22Rv1 (cell line): ENCODE data around the gene SKA3.
A peak's percentile ranks its signal among the peaks of the same experiment; 100 is the strongest.
"Not testable (repeated sequence)": the region's sequence is repeated elsewhere in the genome, so short reads cannot be mapped to it uniquely, and the experiment has no call there.

Source experiments
- H3K27ac ChIP-seq: fragments of 450-650 bp; 2 replicates; pipeline ENCODE4 v1.5.1; 2017
- CTCF ChIP-seq: fragments of 450-650 bp; IDR thresholded peaks from 2 replicates; pipeline ENCODE4 v1.5.1; 2017; ENCODE audit warnings: mild to moderate bottlenecking
- ZFX ChIP-seq: fragments of 450-650 bp; IDR thresholded peaks from 2 replicates; pipeline ENCODE4 v1.6.1; 2017; ENCODE audit warnings: antibody characterized with exemption, borderline replicate concordance

The SKA3 gene

DNA sequence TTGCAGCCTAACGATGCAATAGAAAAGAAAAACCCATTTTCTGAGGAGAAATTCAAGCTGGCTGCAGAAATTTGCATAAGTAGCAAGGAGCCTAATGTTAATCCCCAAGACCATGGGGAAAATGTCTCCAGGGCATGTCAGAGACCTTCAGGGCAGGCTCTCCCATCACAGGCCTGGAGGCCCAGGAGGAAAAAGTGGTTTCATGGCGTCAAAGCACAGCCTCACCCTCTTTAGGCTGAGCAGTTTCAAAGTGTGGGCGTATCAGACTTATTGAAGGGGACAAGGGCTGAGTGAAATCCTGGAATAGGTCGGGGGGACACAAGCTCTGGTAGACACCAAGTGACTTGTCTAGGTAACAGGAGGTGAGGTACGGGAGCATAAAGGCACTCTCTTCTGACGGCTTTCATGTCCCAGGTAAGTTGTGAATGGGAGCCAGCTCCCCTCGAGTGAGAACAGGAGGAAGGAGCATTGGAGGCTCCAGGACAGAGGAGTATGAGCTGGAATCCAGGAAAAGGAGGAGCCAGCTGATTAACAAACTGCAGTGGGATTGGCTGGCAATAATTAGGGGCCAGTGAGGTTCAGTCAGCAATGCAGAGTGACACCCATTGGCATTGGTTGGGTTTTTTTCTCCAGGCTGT, 35.9 kb upstream of the SKA3 start:
- no peak overlapping the region for H3K27ac ChIP-seq
- no peak for TF ChIP-seq CTCF
- no peak for TF ChIP-seq ZFX

- no peak for TF ChIP-seq CTCF
- TF ChIP-seq ZFX, result no peak
Measured at GRCh38 chr13:21208652-21209154, 32.4 kb upstream of the SKA3 start.

GRCh38 chr13:21202767-21203531, 26.6 kb upstream of the SKA3 start:
- TF ChIP-seq CTCF (no peak), ZFX (no peak)
- no peak overlapping the region for H3K27ac ChIP-seq

More at GRCh38 chr13:21208652-21209154, 32.4 kb upstream of the SKA3 start:
- H3K27ac ChIP-seq, result no peak overlapping the region

- not testable (repeated sequence) for H3K27ac ChIP-seq
Measured at GRCh38 chr13:21201456-21202190, 25.3 kb upstream of the SKA3 start.

- H3K27ac ChIP-seq, result not testable (repeated sequence)
Measured at GRCh38 chr13:21198391-21198790, 22.0 kb upstream of the SKA3 start.

GRCh38 chr13:21197606-21198225, 21.4 kb upstream of the SKA3 start:
- H3K27ac ChIP-seq, result not testable (repeated sequence)

- not testable (repeated sequence) for H3K27ac ChIP-seq
Measured at GRCh38 chr13:21194756-21195155, 18.4 kb upstream of the SKA3 start.

GRCh38 chr13:21186410-21186809, 10.1 kb upstream of the SKA3 start:
- not testable (repeated sequence) for H3K27ac ChIP-seq

- TF ChIP-seq ZFX (no peak), CTCF (no peak)
- no peak overlapping the region for H3K27ac ChIP-seq
Measured at GRCh38 chr13:21181671-21182070, 5.3 kb upstream of the SKA3 start.

- peak overlapping the region; percentile 96 for H3K27ac ChIP-seq
- TF ChIP-seq CTCF, result no peak
- TF ChIP-seq ZFX, result no peak
Measured at GRCh38 chr13:21176982-21177284, 581 bp upstream of the SKA3 start.
